D341Med (cell line): Measurements from ENCODE around the gene MED14.

ENCODE experiments used
- DNase-seq: peaks from one replicate; pipeline ENCODE4 v3.0.0; 2012; ENCODE audit warnings: low spot score

Gene MED14

DNA sequence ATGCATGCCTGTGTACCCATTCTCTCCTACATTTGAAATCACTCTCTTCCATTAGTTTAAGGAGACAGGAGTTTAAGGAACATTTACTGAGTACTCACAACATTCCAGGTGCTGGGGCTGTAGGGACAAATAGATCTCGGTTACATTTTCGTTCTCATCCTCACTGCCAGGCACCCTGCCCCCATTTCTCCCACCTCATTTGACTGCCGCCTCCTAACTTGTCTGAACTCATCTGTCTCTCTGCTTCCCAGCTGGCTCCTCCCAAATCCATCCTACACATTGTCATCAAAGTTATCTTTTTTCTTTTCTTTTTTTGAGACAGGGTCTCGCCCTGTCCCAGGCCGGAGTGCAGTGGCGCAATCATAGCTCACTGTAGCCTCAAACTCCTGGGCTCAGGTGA is 131.9 kb downstream of the MED14 start:
- DNase-seq, result no peak
